Measurements from ENCODE around the gene CD58. TPM values are rescaled to one million over a fixed set of nuclear protein-coding genes. Genes with fewer than 3 reads are reported as not detected.

CD58 gene
- total RNA-seq, 1 donor from 2014 or later: 35.3 TPM

GRCh38 chr1:116470671-116471070 lies 100.2 kb downstream of the CD58 start:
- H3K27me3 Mint-ChIP-seq (ENCODE audit: insufficient read depth): peaks cover 2% of the 10 kb centered on the region

GRCh38 chr1:116466810-116467557 lies 103.8 kb downstream of the CD58 start:
- Mint-ChIP-seq H3K9me3 (no peaks in the 10 kb centered on the region), H3K27ac (no peak overlapping the region), H3K27me3 (ENCODE audit: insufficient read depth) (peaks cover 8% of the 10 kb centered on the region), H3K4me3 (no peak overlapping the region), H3K36me3 (ENCODE audit: low read depth) (no peaks in the 10 kb centered on the region), H3K4me1 (ENCODE audit: low read depth) (no peaks in the 10 kb centered on the region)
- DNase-seq (ENCODE audit: low spot score): no peak
- intact Hi-C loops (cut with micrococcal nuclease): no loop called here

More at GRCh38 chr1:116470671-116471070, 100.2 kb downstream of the CD58 start:
- intact Hi-C loops (cut with micrococcal nuclease): no loop called here
- Mint-ChIP-seq H3K36me3 (ENCODE audit: low read depth) (no peaks in the 10 kb centered on the region), H3K4me3 (no peak overlapping the region), H3K9me3 (no peaks in the 10 kb centered on the region), H3K27ac (no peak overlapping the region), H3K4me1 (ENCODE audit: low read depth) (no peaks in the 10 kb centered on the region)
- DNase-seq (ENCODE audit: low spot score): no peak

DNA sequence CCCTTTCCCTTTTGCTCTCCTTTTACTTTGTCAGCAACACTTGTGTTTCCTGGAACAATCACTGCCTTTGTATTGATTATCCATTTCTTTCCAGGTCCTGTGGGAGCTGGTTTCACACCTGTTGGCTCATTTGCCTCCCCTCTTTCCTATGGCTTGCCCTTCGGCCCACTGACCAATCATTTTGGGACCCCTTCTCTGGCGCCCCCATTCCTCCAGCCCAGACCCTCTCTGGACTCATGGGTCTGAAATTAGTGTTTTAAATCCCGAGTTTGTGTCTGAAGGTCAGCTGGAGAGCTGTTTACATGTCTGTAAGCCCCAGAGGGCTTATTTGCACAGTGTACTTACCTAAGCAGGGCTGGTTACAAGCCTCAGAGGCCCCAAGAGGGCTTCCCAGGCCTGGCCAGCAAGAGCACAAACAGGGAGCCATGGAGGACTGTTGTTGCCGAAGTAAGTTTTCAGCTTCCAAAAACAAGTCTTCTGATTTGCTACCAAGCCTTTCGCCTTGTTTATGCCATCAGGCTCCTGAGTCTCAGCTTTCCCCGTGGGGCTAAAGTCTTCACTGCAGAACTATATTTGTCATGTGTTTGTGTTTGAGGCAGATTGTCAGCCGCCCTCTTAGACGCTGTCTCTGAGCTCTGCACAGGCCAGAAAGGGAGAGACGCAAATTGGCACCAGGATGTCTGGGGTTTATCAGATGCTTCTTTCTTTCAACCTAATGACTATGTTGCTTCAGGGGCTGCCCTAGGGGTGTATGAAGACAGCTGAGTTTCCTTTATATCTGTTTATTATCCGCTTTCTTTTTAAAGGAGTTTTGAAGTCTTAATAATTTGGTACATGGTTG lies 104.8 kb downstream of the CD58 start:
- no peaks in the 10 kb centered on the region for H3K36me3 Mint-ChIP-seq (ENCODE audit: low read depth)
- no peaks in the 10 kb centered on the region for H3K9me3 Mint-ChIP-seq
- H3K27ac Mint-ChIP-seq: no peak overlapping the region
- no peak overlapping the region for H3K4me3 Mint-ChIP-seq
- H3K27me3 Mint-ChIP-seq (ENCODE audit: insufficient read depth): peaks cover 11% of the 10 kb centered on the region
- H3K4me1 Mint-ChIP-seq (ENCODE audit: low read depth): no peaks in the 10 kb centered on the region
- intact Hi-C loops (cut with micrococcal nuclease): no loop called here
- no peak for DNase-seq (ENCODE audit: low spot score)

GRCh38 chr1:116465477-116465844 lies 105.4 kb downstream of the CD58 start:
- no peaks in the 10 kb centered on the region for H3K4me1 Mint-ChIP-seq (ENCODE audit: low read depth)
- H3K27ac Mint-ChIP-seq: no peak overlapping the region

More at GRCh38 chr1:116465477-116465844, 105.4 kb downstream of the CD58 start:
- intact Hi-C loops (cut with micrococcal nuclease): no loop called here
- Mint-ChIP-seq H3K4me3 (no peak overlapping the region), H3K9me3 (no peaks in the 10 kb centered on the region), H3K36me3 (ENCODE audit: low read depth) (no peaks in the 10 kb centered on the region), H3K27me3 (ENCODE audit: insufficient read depth) (peaks cover 11% of the 10 kb centered on the region)
- no peak for DNase-seq (ENCODE audit: low spot score)

Other genes with a start within 250 kb of the CD58 start
- 238 and 240 TPM in 2 replicates for gene ATP1A1, start 197.8 kb downstream of the CD58 start, total RNA-seq
- 1.7 TPM in 2 replicates for gene IGSF3, start 96.7 kb upstream of the CD58 start, total RNA-seq
- gene CD2, start 183.4 kb upstream of the CD58 start, total RNA-seq: 651 and 685 TPM in 2 replicates